ENCODE results near the gene GAS7. TPM values are rescaled to one million over a fixed set of nuclear protein-coding genes. Genes with fewer than 3 reads are reported as not detected.

GAS7 gene
- total and polyA plus RNA-seq, 2 of the 13 experiments (the other 11 are each of a cell fraction or from before 2014, with no cell fraction given): 1.0 to 5.2 TPM

GRCh38 chr17:10147761-10148415, 50.5 kb downstream of the GAS7 start:
- Histone ChIP-seq H2AFZ (ENCODE audit: low read length) (no peak overlapping the region), H3K27ac (ENCODE audit: extremely low read length, insufficient read depth, low read length) (no peak overlapping the region), H3K4me2 (ENCODE audit: low read depth, low read length) (no peak overlapping the region), H3K9ac (ENCODE audit: insufficient read depth, low read depth, low read length) (no peak overlapping the region), H3K36me3 (replicated peaks in 1 of 2; ENCODE audit: control insufficient read depth in 1 of 2, insufficient read depth in 2 of 2, low read length in 2 of 2) (no peaks in the 10 kb centered on the region), H3K4me3 (replicated peaks in 1 of 3; ENCODE audit: insufficient read depth in 1 of 3, low read depth in 2 of 3, low read length in 3 of 3) (no peak overlapping the region), H4K20me1 (ENCODE audit: insufficient read depth, low read length) (no peaks in the 10 kb centered on the region), H3K9me3 (ENCODE audit: low read length) (no peaks in the 10 kb centered on the region), H3K4me1 (ENCODE audit: insufficient read depth, low read length) (no peaks in the 10 kb centered on the region), H3K79me2 (ENCODE audit: insufficient read depth, low read length) (no peaks in the 10 kb centered on the region), H3K27me3 (ENCODE audit: control insufficient read depth in 1 of 2, insufficient read depth in 2 of 2, low read length in 2 of 2) (peaks cover 2 to 13% of the 10 kb centered on the region in 2 experiments; a peak in 2 of 5 replicates)
- BruUV-seq (replicated peaks): no TSS peak
- ChIA-PET CTCF (ENCODE audit: low intra/inter-chr PET ratio, low total read pairs) (no interaction called here), POLR2A (no interaction called here)
- in situ Hi-C loops (cut with HindIII; ENCODE audit: extremely low pct_ligation_motif_present, low pct_unique_long_range_greater_than_20kb) (no loop called here), intact Hi-C loops (cut with micrococcal nuclease; ENCODE audit: unreplicated experiment) (no loop called here)
- ATAC-seq (no peak), DNase-seq (ENCODE audit: low spot score) (no peak), FAIRE-seq (no peak)
- 19% methylated on average over 8 of the region's 8 CpGs for WGBS (ENCODE audit: low lambda C conversion rate)
- TF ChIP-seq REXO4 (CRISPR knock-in tag; IDR thresholded peaks at IDR 0.05; ENCODE audit: borderline replicate concordance) (no peak), THRA (CRISPR knock-in tag; IDR thresholded peaks at IDR 0.05; ENCODE audit: borderline replicate concordance) (no peak), HOXA7 (CRISPR knock-in tag; IDR thresholded peaks at IDR 0.05) (no peak), NCOA5 (CRISPR knock-in tag; IDR thresholded peaks at IDR 0.05) (no peak), KDM5A (IDR thresholded peaks at IDR 0.05; ENCODE audit: borderline replicate concordance, low read length) (no peak), NFKB2 (CRISPR knock-in tag; IDR thresholded peaks at IDR 0.05; ENCODE audit: borderline replicate concordance) (no peak), ZNF839 (CRISPR knock-in tag; IDR thresholded peaks at IDR 0.05; ENCODE audit: borderline replicate concordance) (no peak), DMTF1 (CRISPR knock-in tag; IDR thresholded peaks at IDR 0.05) (no peak), ZBTB21 (CRISPR knock-in tag; IDR thresholded peaks at IDR 0.05) (no peak), YEATS4 (CRISPR knock-in tag; IDR thresholded peaks at IDR 0.05; ENCODE audit: borderline replicate concordance) (no peak), CHD2 (IDR thresholded peaks at IDR 0.05; ENCODE audit: low read depth, low read length) (no peak)
- TF ChIP-seq, protein P1, sequence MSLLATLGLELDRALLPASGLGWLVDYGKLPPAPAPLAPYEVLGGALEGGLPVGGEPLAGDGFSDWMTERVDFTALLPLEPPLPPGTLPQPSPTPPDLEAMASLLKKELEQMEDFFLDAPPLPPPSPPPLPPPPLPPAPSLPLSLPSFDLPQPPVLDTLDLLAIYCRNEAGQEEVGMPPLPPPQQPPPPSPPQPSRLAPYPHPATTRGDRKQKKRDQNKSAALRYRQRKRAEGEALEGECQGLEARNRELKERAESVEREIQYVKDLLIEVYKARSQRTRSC (CRISPR knock-in tag; IDR thresholded peaks at IDR 0.05; ENCODE audit: low read depth): no peak
- TF ChIP-seq, protein P2, sequence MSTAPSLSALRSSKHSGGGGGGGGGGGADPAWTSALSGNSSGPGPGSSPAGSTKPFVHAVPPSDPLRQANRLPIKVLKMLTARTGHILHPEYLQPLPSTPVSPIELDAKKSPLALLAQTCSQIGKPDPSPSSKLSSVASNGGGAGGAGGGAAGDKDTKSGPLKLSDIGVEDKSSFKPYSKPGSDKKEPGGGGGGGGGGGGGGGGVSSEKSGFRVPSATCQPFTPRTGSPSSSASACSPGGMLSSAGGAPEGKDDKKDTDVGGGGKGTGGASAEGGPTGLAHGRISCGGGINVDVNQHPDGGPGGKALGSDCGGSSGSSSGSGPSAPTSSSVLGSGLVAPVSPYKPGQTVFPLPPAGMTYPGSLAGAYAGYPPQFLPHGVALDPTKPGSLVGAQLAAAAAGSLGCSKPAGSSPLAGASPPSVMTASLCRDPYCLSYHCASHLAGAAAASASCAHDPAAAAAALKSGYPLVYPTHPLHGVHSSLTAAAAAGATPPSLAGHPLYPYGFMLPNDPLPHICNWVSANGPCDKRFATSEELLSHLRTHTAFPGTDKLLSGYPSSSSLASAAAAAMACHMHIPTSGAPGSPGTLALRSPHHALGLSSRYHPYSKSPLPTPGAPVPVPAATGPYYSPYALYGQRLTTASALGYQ (CRISPR knock-in tag; IDR thresholded peaks at IDR 0.05): no peak
- TF ChIP-seq, protein P3, sequence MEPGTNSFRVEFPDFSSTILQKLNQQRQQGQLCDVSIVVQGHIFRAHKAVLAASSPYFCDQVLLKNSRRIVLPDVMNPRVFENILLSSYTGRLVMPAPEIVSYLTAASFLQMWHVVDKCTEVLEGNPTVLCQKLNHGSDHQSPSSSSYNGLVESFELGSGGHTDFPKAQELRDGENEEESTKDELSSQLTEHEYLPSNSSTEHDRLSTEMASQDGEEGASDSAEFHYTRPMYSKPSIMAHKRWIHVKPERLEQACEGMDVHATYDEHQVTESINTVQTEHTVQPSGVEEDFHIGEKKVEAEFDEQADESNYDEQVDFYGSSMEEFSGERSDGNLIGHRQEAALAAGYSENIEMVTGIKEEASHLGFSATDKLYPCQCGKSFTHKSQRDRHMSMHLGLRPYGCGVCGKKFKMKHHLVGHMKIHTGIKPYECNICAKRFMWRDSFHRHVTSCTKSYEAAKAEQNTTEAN (CRISPR knock-in tag; conservative IDR thresholded peaks at IDR 0.05): no peak
- TF ChIP-seq, protein P4, sequence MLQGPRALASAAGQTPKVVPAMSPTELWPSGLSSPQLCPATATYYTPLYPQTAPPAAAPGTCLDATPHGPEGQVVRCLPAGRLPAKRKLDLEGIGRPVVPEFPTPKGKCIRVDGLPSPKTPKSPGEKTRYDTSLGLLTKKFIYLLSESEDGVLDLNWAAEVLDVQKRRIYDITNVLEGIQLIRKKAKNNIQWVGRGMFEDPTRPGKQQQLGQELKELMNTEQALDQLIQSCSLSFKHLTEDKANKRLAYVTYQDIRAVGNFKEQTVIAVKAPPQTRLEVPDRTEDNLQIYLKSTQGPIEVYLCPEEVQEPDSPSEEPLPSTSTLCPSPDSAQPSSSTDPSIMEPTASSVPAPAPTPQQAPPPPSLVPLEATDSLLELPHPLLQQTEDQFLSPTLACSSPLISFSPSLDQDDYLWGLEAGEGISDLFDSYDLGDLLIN (CRISPR knock-in tag; IDR thresholded peaks at IDR 0.05; ENCODE audit: borderline replicate concordance): no peak
